Activated CD4-positive, alpha-beta T cell treated with anti-CD3 and anti-CD28 coated beads, Interleukin-2, amount 10 ng/mL, durations not matched to agents 7 days and 5 days (primary cell): Measurements from ENCODE around the gene TCF7L1. TPM values are rescaled to one million over a fixed set of nuclear protein-coding genes. Genes with fewer than 3 reads are reported as not detected.

ENCODE experiments used
- CTCF ChIA-PET: fragments of 350-600 bp; sonication (Branson Sonifier 250); formaldehyde crosslinking; loops from one replicate; lab custom pipeline; 2021; ENCODE audit warnings: antibody characterized with exemption; lab: Charles Lee
- POLR2A ChIA-PET: fragments of 350-600 bp; sonication (Branson Sonifier 250); formaldehyde crosslinking; loops from one replicate; lab custom pipeline; 2021; ENCODE audit warnings: antibody characterized with exemption; lab: Charles Lee
- DNase-seq: peaks from one replicate; pipeline ENCODE4 v3.0.0-alpha.2; 2020
- H3K27ac Mint-ChIP-seq: one replicate; pipeline ENCODE4 v1.8.0; 2021; ENCODE audit warnings: mild to moderate bottlenecking, moderate library complexity, mixed read lengths
- H3K27me3 Mint-ChIP-seq: one replicate; pipeline ENCODE4 v1.8.0; 2021; ENCODE audit warnings: mixed read lengths
- H3K36me3 Mint-ChIP-seq: one replicate; pipeline ENCODE4 v1.8.0; 2021; ENCODE audit warnings: low read depth, mixed read lengths
- H3K4me1 Mint-ChIP-seq: one replicate; pipeline ENCODE4 v1.8.0; 2021; ENCODE audit warnings: mixed read lengths
- H3K4me3 Mint-ChIP-seq: one replicate; pipeline ENCODE4 v1.8.0; 2021; ENCODE audit warnings: mild to moderate bottlenecking, moderate library complexity, mixed read lengths
- H3K9me3 Mint-ChIP-seq: one replicate; pipeline ENCODE4 v1.8.0; 2021; ENCODE audit warnings: mixed read lengths
- total RNA-seq, 2 experiments: library from RNA; stranded (reverse); gene quantifications; one replicate each; pipeline ENCODE4 v1.2.3, GENCODE V29; 2021

TCF7L1 gene, protein sequence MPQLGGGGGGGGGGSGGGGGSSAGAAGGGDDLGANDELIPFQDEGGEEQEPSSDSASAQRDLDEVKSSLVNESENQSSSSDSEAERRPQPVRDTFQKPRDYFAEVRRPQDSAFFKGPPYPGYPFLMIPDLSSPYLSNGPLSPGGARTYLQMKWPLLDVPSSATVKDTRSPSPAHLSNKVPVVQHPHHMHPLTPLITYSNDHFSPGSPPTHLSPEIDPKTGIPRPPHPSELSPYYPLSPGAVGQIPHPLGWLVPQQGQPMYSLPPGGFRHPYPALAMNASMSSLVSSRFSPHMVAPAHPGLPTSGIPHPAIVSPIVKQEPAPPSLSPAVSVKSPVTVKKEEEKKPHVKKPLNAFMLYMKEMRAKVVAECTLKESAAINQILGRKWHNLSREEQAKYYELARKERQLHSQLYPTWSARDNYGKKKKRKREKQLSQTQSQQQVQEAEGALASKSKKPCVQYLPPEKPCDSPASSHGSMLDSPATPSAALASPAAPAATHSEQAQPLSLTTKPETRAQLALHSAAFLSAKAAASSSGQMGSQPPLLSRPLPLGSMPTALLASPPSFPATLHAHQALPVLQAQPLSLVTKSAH
- not detected for total RNA-seq

GRCh38 chr2:85132834-85133637 lies at the start of gene TCF7L1:
TCF7L1 (plus strand) TSS chr2:85133392; CDS start chr2:85133685, 293 bp downstream.
- no peak within 1 kb of the TSS for H3K27ac Mint-ChIP-seq
- ChIA-PET POLR2A (no interaction called here), CTCF (no interaction called here)
- no peaks in the 10 kb centered on the region for H3K9me3 Mint-ChIP-seq
- peaks cover 68% of the 10 kb centered on the region for H3K27me3 Mint-ChIP-seq
- DNase-seq: peak; percentile 21
- peaks cover 8% of the 10 kb centered on the region for H3K4me1 Mint-ChIP-seq
- no peaks in the 10 kb centered on the region for H3K36me3 Mint-ChIP-seq
- H3K4me3 Mint-ChIP-seq: peak within 1 kb of the TSS; percentile 67

DNA sequence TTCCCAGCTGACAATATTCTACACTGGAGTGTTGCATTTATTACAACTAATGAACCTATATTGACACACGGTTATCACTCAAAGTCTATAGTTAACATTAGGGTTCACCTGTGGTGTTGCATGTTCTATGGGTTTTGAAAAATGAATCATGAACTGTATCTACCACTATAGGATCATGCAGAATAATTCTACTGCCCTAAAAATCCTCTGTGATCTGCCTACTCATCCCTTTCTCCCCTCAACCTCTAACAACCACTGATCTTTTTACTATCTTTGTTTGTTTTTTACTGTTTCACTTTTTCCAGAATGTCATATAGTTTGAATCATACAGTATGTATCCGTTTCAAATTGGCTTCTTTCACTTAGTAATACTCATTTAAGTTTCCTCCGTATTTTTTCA lies 47.6 kb upstream of the TCF7L1 start:
- Mint-ChIP-seq H3K27me3 (peaks cover 16% of the 10 kb centered on the region), H3K4me1 (no peaks in the 10 kb centered on the region), H3K4me3 (no peak overlapping the region), H3K36me3 (no peaks in the 10 kb centered on the region), H3K9me3 (peaks cover 5% of the 10 kb centered on the region), H3K27ac (no peak overlapping the region)
- ChIA-PET POLR2A (no interaction called here), CTCF (no interaction called here)
- DNase-seq: no peak

GRCh38 chr2:85087541-85087940 lies 45.7 kb upstream of the TCF7L1 start:
- ChIA-PET CTCF (no interaction called here), POLR2A (no interaction called here)
- no peaks in the 10 kb centered on the region for H3K9me3 Mint-ChIP-seq
- no peak overlapping the region for H3K4me3 Mint-ChIP-seq
- DNase-seq: no peak
- no peak overlapping the region for H3K27ac Mint-ChIP-seq
- H3K27me3 Mint-ChIP-seq: peaks cover 13% of the 10 kb centered on the region
- H3K36me3 Mint-ChIP-seq: no peaks in the 10 kb centered on the region
- no peaks in the 10 kb centered on the region for H3K4me1 Mint-ChIP-seq

GRCh38 chr2:85088921-85089320 lies 44.3 kb upstream of the TCF7L1 start:
- no peak overlapping the region for H3K4me3 Mint-ChIP-seq
- no peaks in the 10 kb centered on the region for H3K4me1 Mint-ChIP-seq
- POLR2A ChIA-PET: no interaction called here
- no peaks in the 10 kb centered on the region for H3K9me3 Mint-ChIP-seq
- no peaks in the 10 kb centered on the region for H3K36me3 Mint-ChIP-seq
- CTCF ChIA-PET: no interaction called here
- no peak overlapping the region for H3K27ac Mint-ChIP-seq
- peaks cover 7% of the 10 kb centered on the region for H3K27me3 Mint-ChIP-seq
- no peak for DNase-seq

DNA sequence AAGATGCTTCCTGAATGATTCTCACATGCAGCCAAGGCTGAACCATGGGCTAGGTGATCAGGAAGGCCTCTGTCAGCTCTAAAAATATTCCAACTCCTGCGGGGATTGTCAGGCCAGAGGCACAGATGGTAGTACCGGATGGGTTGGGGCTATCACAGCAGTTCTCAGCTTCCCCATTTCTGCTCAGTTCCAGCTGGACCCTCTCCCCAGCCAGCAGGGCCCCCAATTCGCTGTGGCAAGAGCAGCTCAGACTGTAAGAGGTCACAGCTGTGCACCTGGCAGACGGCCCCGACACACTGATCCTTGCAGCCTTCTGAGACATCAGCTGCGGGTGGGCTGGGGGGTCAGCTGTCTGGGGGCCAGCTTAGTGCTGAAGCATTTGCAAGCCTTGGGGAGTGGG lies 43.6 kb upstream of the TCF7L1 start:
- DNase-seq: no peak
- H3K27ac Mint-ChIP-seq: no peak overlapping the region
- ChIA-PET POLR2A (no interaction called here), CTCF (no interaction called here)
- H3K4me3 Mint-ChIP-seq: no peak overlapping the region
- H3K27me3 Mint-ChIP-seq: peaks cover 3% of the 10 kb centered on the region
- H3K36me3 Mint-ChIP-seq: no peaks in the 10 kb centered on the region
- H3K4me1 Mint-ChIP-seq: no peaks in the 10 kb centered on the region
- H3K9me3 Mint-ChIP-seq: no peaks in the 10 kb centered on the region

- POLR2A ChIA-PET: no interaction called here
- no peaks in the 10 kb centered on the region for H3K4me1 Mint-ChIP-seq
- H3K36me3 Mint-ChIP-seq: no peaks in the 10 kb centered on the region
- no peak for DNase-seq
- H3K27me3 Mint-ChIP-seq: no peaks in the 10 kb centered on the region
- H3K27ac Mint-ChIP-seq: no peak overlapping the region
- no peaks in the 10 kb centered on the region for H3K9me3 Mint-ChIP-seq
- no peak overlapping the region for H3K4me3 Mint-ChIP-seq
- CTCF ChIA-PET: no interaction called here
Observed at GRCh38 chr2:85091838-85092237, 41.4 kb upstream of the TCF7L1 start.

DNA sequence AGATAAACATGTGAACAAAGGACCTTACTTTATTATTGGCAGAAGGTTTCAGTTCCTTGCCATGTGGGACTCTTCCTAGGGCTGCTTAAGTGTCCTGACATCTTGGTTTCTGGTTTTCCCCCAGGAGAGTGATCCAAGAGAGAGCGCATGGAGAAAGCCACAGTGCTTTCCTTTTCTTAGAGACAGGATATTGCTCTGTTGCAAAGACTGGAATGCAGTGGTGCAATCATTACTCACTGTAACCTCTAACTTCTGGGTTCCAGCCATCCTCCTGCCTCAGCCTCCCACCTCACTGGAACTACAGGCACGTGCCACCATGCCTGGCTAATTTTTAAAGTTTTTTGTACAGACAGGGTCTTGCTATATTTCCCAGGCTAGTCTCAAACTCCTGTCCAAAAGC lies 38.1 kb upstream of the TCF7L1 start:
- ChIA-PET CTCF (interaction anchor here (0.6 to 0.7 kb wide), 2 partner anchors 15 to 81 kb away, joined by 3 read pairs; no protein-coding TSS in a partner anchor), POLR2A (no interaction called here)
- Mint-ChIP-seq H3K36me3 (no peaks in the 10 kb centered on the region), H3K27ac (no peak overlapping the region), H3K4me3 (no peak overlapping the region), H3K9me3 (no peaks in the 10 kb centered on the region), H3K27me3 (peaks cover 3% of the 10 kb centered on the region), H3K4me1 (no peaks in the 10 kb centered on the region)
- DNase-seq: no peak

GRCh38 chr2:85096616-85097015 lies 36.6 kb upstream of the TCF7L1 start:
- Mint-ChIP-seq H3K9me3 (no peaks in the 10 kb centered on the region), H3K4me3 (no peak overlapping the region), H3K27ac (no peak overlapping the region), H3K27me3 (peaks cover 7% of the 10 kb centered on the region), H3K4me1 (no peaks in the 10 kb centered on the region), H3K36me3 (no peaks in the 10 kb centered on the region)
- POLR2A ChIA-PET: no interaction called here
- no peak for DNase-seq
- CTCF ChIA-PET: no interaction called here

DNA sequence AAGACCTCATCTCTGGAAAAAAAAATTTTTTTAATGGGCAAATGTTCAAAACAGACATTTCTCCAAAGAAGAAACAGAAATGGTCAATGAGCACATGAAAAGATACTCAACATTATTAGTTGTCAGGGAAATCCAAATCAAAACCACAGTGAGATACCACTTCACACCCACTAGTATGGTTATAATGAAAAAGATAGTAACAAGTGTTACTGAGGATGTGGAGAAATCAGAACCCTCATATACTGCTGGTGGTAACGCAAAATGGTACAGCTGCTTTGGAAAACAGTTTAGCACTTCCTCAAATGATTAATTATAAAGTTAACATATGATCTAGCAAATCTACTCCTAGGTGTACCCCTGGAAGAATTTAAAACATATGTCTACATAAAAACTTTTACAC lies 29.0 kb upstream of the TCF7L1 start:
- H3K36me3 Mint-ChIP-seq: no peaks in the 10 kb centered on the region
- ChIA-PET POLR2A (no interaction called here), CTCF (no interaction called here)
- DNase-seq: no peak
- H3K4me3 Mint-ChIP-seq: no peak overlapping the region
- no peak overlapping the region for H3K27ac Mint-ChIP-seq
- no peaks in the 10 kb centered on the region for H3K4me1 Mint-ChIP-seq
- peaks cover 12% of the 10 kb centered on the region for H3K27me3 Mint-ChIP-seq
- no peaks in the 10 kb centered on the region for H3K9me3 Mint-ChIP-seq

- Mint-ChIP-seq H3K4me1 (no peaks in the 10 kb centered on the region), H3K36me3 (no peaks in the 10 kb centered on the region), H3K27me3 (peaks cover 9% of the 10 kb centered on the region), H3K4me3 (no peak overlapping the region), H3K27ac (no peak overlapping the region), H3K9me3 (no peaks in the 10 kb centered on the region)
- ChIA-PET POLR2A (no interaction called here), CTCF (no interaction called here)
- DNase-seq: no peak
Observed at GRCh38 chr2:85106489-85107180, 26.6 kb upstream of the TCF7L1 start.

DNA sequence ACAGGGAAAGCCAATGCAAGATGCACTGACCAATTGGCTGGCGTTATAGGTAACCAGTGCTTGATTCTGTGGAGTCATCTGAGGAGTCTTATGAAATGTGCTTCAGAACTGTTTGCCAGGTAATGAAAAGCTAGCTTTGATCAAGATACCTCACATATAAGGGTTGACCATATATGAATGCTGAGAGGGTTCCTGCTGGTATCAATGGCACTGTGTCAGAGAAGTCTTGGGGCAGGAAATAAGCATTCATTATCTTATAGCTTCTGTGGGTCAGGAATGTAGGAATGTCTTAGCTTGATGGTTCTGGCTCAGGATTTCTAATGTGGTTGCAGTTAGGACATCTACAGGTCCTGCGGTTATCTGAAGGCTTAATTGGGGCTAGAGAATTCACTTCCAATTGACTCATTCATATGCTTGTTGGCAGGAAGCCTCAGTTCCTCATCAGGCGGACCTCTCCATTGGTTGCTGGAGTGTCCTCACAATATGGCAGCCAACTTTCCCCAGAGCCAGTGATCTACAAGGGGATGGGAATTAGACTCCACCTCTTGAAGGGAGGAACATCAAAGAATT lies 22.1 kb upstream of the TCF7L1 start:
- no peak overlapping the region for H3K4me3 Mint-ChIP-seq
- no peak for DNase-seq
- CTCF ChIA-PET: no interaction called here
- H3K27ac Mint-ChIP-seq: no peak overlapping the region
- H3K9me3 Mint-ChIP-seq: no peaks in the 10 kb centered on the region
- H3K27me3 Mint-ChIP-seq: peaks cover 16% of the 10 kb centered on the region
- no peaks in the 10 kb centered on the region for H3K36me3 Mint-ChIP-seq
- POLR2A ChIA-PET: no interaction called here
- no peaks in the 10 kb centered on the region for H3K4me1 Mint-ChIP-seq

DNA sequence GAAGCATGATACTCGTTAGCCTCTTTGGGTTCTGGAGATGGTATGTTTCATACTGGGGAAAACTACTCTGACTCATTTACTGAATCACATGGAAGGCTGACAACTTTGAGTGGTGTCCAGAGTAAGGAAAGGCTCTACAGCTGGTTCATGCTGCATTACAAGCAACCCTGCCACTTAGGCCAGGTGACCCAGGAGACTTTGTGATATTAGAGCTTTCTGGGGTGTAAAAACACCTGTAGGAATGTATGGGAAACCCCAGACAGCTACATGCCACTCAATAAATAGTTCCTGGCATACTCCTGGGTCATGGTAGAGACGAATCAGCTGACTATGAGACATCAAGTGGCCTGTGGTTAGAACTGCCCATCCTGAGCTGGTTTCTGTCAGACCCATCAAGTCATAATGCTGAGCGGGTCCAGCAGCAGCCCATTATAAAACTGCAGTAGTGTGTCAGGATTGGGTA lies 21.3 kb upstream of the TCF7L1 start:
- no peak overlapping the region for H3K4me3 Mint-ChIP-seq
- no peak for DNase-seq
- no peaks in the 10 kb centered on the region for H3K36me3 Mint-ChIP-seq
- ChIA-PET POLR2A (no interaction called here), CTCF (interaction anchor here (0.6 kb wide), 1 partner anchor 1783 kb away, joined by 4 read pairs; no protein-coding TSS in a partner anchor)
- no peak overlapping the region for H3K27ac Mint-ChIP-seq
- no peaks in the 10 kb centered on the region for H3K9me3 Mint-ChIP-seq
- peaks cover 15% of the 10 kb centered on the region for H3K27me3 Mint-ChIP-seq
- no peaks in the 10 kb centered on the region for H3K4me1 Mint-ChIP-seq
